Activated CD8-positive, alpha-beta T cell treated with anti-CD3 and anti-CD28 coated beads for 36 hours (primary cell): ENCODE measurements around the gene EPHA8. TPM values are rescaled to one million over a fixed set of nuclear protein-coding genes. Genes with fewer than 3 reads are reported as not detected.

Experiments used
- ATAC-seq: fragments of 200-7000 bp; cut with Tn5 transposase; one replicate; pipeline ENCODE4 v1.10.0; 2021; ENCODE audit warnings: mild to moderate bottlenecking, moderate library complexity
- CTCF ChIA-PET: fragments of 350-600 bp; sonication (Branson Sonifier 250); formaldehyde crosslinking; loops from one replicate; lab custom pipeline; 2021; ENCODE audit warnings: antibody characterized with exemption; lab: Charles Lee
- POLR2A ChIA-PET: fragments of 350-600 bp; sonication (Branson Sonifier 250); formaldehyde crosslinking; loops from one replicate; lab custom pipeline; 2021; ENCODE audit warnings: antibody characterized with exemption; lab: Charles Lee
- DNase-seq: peaks from one replicate; pipeline ENCODE4 v3.0.0-alpha.2; 2020
- H3K27ac Mint-ChIP-seq: one replicate; pipeline ENCODE4 v1.8.0; 2021; ENCODE audit warnings: mild to moderate bottlenecking, mixed read lengths
- H3K27me3 Mint-ChIP-seq: one replicate; pipeline ENCODE4 v1.8.0; 2021; ENCODE audit warnings: mixed read lengths
- H3K36me3 Mint-ChIP-seq: one replicate; pipeline ENCODE4 v1.8.0; 2021; ENCODE audit warnings: low read depth, mixed read lengths
- H3K4me1 Mint-ChIP-seq: one replicate; pipeline ENCODE4 v1.8.0; 2021; ENCODE audit warnings: low read depth, mixed read lengths
- H3K4me3 Mint-ChIP-seq: one replicate; pipeline ENCODE4 v1.8.0; 2021; ENCODE audit warnings: mild to moderate bottlenecking, moderate library complexity, mixed read lengths
- H3K9me3 Mint-ChIP-seq: one replicate; pipeline ENCODE4 v1.8.0; 2021; ENCODE audit warnings: mixed read lengths
- intact Hi-C: fragments of 100-400 bp; cut with micrococcal nuclease; formaldehyde crosslinking; loops from one replicate; pipeline ENCODE4 v1.10.0; 2022
- total RNA-seq, 2 experiments: library from RNA; stranded (reverse); gene quantifications; one replicate each; pipeline ENCODE4 v1.2.3, GENCODE V29; 2021
- TF ChIP-seq, protein P1 (sequence below): fragments of 200-600 bp; IDR thresholded peaks from one replicate; pipeline ENCODE4 v1.8.0; 2022; ENCODE audit warnings: antibody characterized with exemption, mild to moderate bottlenecking

EPHA8 gene
- total RNA-seq, 2 experiments from 2014 or later, result not detected

DNA sequence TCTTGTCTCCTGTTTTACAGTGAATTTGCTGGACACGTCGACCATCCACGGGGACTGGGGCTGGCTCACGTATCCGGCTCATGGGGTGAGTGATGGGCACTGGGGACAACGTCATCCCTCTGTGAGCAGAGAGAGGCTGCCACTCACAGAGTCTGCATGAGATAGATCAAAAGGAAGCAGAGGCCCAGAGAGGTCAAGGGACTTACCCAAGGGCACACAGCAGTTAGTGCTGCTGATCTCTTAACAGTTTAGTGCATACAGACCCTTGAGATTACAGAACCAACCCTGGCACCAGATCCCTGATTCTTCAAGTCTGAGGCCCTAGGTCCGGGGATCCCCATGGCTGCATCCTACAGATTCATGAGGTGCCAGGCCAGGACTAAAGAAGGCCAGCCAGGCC, 6.0 kb downstream of the EPHA8 start:
- Mint-ChIP-seq H3K36me3 (no peaks in the 10 kb centered on the region), H3K27ac (no peak overlapping the region), H3K4me1 (no peaks in the 10 kb centered on the region), H3K9me3 (no peaks in the 10 kb centered on the region), H3K4me3 (no peak overlapping the region), H3K27me3 (peaks cover 16% of the 10 kb centered on the region)
- ATAC-seq (no peak), DNase-seq (no peak)
- intact Hi-C loops, result no loop called here
- POLR2A ChIA-PET, result interaction anchor here (1.3 kb wide), 1 partner anchor 74 kb away, joined by 5 read pairs; no protein-coding TSS in a partner anchor
- TF ChIP-seq, protein P1, sequence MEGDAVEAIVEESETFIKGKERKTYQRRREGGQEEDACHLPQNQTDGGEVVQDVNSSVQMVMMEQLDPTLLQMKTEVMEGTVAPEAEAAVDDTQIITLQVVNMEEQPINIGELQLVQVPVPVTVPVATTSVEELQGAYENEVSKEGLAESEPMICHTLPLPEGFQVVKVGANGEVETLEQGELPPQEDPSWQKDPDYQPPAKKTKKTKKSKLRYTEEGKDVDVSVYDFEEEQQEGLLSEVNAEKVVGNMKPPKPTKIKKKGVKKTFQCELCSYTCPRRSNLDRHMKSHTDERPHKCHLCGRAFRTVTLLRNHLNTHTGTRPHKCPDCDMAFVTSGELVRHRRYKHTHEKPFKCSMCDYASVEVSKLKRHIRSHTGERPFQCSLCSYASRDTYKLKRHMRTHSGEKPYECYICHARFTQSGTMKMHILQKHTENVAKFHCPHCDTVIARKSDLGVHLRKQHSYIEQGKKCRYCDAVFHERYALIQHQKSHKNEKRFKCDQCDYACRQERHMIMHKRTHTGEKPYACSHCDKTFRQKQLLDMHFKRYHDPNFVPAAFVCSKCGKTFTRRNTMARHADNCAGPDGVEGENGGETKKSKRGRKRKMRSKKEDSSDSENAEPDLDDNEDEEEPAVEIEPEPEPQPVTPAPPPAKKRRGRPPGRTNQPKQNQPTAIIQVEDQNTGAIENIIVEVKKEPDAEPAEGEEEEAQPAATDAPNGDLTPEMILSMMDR, result no peak
- CTCF ChIA-PET, result no interaction called here

DNA sequence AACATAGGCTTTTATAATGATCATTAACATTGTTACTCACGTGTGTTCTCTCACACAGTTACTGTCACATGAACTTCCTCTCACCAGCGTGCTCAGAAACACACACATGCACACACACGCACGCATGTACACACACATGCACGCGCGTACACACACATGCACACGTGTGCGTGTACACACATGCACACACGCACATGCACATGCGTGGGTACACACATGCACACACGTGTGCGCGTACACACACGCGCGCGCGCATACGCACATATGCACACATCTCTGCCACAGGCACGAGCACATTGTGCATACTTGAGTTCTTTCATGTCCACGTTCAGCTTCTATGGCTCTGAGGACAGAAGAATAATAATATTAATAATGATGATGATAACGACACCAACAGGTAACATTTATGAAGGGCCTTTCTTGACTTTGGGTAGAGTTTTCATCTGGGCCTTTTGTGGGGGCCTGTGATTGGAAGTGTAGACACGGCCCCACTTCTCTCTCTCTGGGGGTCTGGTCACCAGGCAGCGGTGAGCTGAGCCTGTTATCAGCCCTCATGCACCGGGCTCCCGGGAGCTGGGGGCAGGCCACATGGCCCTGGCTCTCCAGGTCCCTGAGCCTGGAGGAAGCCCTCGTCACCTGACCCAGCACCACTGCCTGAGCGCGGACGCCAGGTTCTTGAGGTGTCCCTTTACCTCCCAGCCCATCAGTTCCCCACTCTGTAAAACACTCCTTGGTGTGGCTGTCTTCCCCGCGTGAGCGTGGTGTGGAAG, 7.0 kb downstream of the EPHA8 start:
- Mint-ChIP-seq H3K36me3 (no peaks in the 10 kb centered on the region), H3K9me3 (no peaks in the 10 kb centered on the region), H3K27me3 (peaks cover 7% of the 10 kb centered on the region), H3K4me3 (no peak overlapping the region), H3K27ac (no peak overlapping the region), H3K4me1 (no peaks in the 10 kb centered on the region)
- intact Hi-C loops, result no loop called here
- no peak for ATAC-seq
- no peak for DNase-seq
- TF ChIP-seq, protein P1, result no peak
- ChIA-PET POLR2A (no interaction called here), CTCF (no interaction called here)

DNA sequence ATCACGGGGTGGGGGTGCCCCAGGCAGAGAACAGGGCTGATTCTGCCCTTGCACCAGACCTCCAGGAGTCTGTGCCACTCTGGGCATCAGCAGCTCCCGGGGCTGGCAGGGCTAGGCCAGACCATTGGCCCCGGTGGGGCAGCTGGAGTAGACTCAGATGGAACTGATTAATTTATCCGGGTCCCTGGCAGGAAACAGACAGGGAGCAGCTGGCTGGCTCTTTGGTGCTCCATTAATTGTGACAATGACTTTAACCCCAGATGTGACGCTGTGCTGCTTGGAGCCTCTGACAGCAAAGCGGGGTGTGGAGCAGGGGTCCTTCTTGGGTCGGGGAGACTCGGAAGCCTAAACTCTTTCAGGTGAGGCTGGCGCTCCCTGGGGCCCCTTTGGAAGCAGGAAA, 9.5 kb downstream of the EPHA8 start:
- Mint-ChIP-seq H3K36me3 (no peaks in the 10 kb centered on the region), H3K4me1 (no peaks in the 10 kb centered on the region), H3K27ac (no peak overlapping the region), H3K4me3 (no peak overlapping the region), H3K9me3 (peaks cover 5% of the 10 kb centered on the region), H3K27me3 (peaks cover 4% of the 10 kb centered on the region)
- CTCF ChIA-PET, result interaction anchor here (1.2 kb wide), 1 partner anchor 44 kb away, joined by 4 read pairs; no protein-coding TSS in a partner anchor
- POLR2A ChIA-PET, result no interaction called here
- DNase-seq, result no peak
- ATAC-seq, result no peak
- intact Hi-C loops, result no loop called here
- TF ChIP-seq, protein P1, result no peak

DNA sequence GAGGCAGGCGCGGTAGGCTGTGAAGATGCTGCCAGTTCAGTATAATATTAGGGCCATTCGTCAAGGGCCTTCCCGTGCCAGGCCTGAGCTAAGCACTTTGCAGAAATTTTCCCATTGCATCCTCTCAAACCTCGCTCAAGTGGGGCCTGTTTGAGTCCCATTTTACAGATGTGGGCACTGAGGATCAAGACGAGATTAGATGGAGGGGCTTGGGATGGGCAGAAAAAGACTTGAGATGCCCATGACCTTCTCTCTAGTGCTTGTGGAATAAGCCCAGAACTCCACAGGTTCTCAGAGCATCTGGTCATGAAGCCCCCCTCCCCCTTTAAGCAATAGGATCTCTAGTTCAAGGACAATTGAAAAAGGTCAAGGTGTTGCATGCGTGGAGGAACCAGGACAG, 9.9 kb downstream of the EPHA8 start:
- Mint-ChIP-seq H3K27ac (no peak overlapping the region), H3K4me3 (no peak overlapping the region), H3K9me3 (peaks cover 9% of the 10 kb centered on the region), H3K27me3 (peaks cover 4% of the 10 kb centered on the region), H3K4me1 (no peaks in the 10 kb centered on the region), H3K36me3 (no peaks in the 10 kb centered on the region)
- no peak for ATAC-seq
- TF ChIP-seq, protein P1, result no peak
- POLR2A ChIA-PET, result no interaction called here
- intact Hi-C loops, result no loop called here
- CTCF ChIA-PET, result interaction anchor here (1.2 kb wide), 1 partner anchor 45 kb away, joined by 4 read pairs; no protein-coding TSS in a partner anchor
- DNase-seq, result no peak

DNA sequence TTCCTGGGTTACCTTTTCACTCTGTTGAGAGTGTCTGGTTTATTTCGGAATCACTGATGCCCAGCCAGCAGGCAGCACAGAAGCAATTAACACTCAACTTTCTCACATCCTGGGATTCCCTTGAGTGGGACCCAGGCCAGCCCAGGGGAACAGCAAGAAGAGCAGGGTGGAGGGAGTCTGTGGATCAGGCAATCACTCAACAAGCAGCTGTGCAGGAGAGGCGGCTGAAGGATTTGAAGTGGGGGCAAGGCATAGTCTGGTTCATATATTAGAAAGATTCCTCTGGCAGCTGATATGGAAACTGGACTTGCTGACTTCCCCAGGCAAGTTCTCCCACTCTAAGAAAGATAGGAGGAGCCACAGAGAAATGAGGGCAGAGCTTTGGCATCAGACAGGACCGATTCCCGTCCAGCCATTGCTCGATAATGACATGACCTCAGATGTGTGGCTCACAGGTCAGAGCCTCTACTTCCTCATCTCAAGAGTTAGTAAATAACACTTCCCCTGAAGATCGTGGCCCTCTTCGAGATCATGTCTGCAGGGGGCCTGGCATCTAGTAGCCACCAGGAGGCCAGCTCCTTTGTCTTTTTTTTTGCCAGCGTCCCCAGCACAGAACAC, 12.4 kb downstream of the EPHA8 start:
- POLR2A ChIA-PET, result no interaction called here
- no peaks in the 10 kb centered on the region for H3K36me3 Mint-ChIP-seq
- H3K27ac Mint-ChIP-seq, result no peak overlapping the region
- CTCF ChIA-PET, result no interaction called here
- H3K9me3 Mint-ChIP-seq, result peaks cover 19% of the 10 kb centered on the region
- no peak overlapping the region for H3K4me3 Mint-ChIP-seq
- TF ChIP-seq, protein P1, result no peak
- peaks cover 4% of the 10 kb centered on the region for H3K27me3 Mint-ChIP-seq
- intact Hi-C loops, result no loop called here
- ATAC-seq (no peak), DNase-seq (no peak)
- no peaks in the 10 kb centered on the region for H3K4me1 Mint-ChIP-seq
